HG02884 (cell line): ENCODE measurements around the gene PCDHGB6.
A peak's percentile ranks its signal among the peaks of the same experiment; 100 is the strongest.
"Not testable (repeated sequence)": the region's sequence is repeated elsewhere in the genome, so short reads cannot be mapped to it uniquely, and the experiment has no call there.

Experiments used
- ATAC-seq: cut with Tn5 transposase; IDR thresholded peaks from one replicate; pipeline ENCODE4 v1.9.1; 2021; ENCODE audit warnings: mild to moderate bottlenecking, moderate library complexity; ENCODE audit not compliant: unreplicated experiment

Gene PCDHGB6

DNA sequence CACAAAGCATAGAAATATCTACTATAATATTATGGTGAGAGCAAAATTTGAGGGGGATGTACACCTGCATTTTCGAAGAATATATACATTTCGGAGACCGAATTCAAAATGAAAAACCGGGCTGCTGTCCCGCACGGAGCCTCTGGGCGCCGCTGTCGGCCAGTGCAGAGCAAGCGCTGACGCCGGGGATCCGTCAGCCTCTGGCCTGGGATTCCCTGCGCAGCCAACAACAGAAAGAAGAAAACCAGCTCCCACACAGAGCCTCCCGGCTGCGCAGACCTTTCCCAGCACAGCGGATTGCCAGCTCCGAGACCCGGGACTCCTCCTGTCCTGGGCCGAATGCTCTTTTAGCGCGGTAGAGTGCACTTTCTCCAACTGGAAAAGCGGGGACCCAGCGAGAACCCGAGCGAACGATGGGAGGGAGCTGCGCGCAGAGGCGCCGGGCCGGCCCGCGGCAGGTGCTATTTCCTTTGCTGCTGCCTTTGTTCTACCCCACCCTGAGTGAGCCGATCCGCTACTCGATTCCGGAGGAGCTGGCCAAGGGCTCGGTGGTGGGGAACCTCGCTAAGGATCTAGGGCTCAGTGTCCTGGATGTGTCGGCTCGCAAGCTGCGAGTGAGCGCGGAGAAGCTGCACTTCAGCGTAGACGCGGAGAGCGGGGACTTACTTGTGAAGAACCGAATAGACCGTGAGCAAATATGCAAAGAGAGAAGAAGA is at the start of gene PCDHGB6:
Gene PCDHGB6, plus strand, starts transcription at position 232 of the 716 bp plus-strand sequence. Its CDS starts 182 bp downstream, at position 414.
- ATAC-seq, result peak; percentile 68

DNA sequence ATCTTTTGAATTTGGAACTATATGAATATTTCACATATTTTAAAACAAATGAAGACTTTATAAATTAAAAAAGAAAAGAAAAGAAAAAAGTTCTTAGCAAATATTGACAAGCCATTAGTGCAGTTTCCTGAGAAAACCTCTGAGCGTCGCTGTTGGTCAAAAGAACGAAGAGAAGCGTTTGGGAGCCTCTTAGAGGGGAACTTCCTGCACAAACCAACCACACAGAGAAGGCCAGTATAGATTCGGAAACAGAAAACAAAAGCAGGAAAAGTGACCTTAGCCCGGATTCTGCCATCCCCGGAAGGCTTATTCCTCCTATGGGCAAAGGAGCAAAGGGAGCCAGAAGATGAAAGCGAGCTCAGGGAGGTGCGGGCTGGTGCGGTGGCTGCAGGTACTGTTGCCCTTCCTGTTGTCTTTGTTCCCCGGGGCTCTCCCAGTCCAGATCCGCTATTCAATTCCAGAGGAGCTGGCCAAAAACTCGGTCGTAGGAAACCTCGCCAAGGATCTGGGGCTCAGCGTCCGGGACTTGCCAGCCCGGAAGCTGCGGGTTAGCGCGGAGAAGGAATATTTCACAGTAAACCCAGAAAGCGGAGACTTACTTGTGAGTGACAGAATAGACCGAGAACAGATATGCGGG is 47.9 kb upstream of the PCDHGB6 start, which contains the start of gene PCDHGB2:
Gene PCDHGB2, plus strand, starts transcription at position 205 of the 637 bp plus-strand sequence. Its CDS starts 142 bp downstream, at position 347.
- no peak for ATAC-seq

DNA sequence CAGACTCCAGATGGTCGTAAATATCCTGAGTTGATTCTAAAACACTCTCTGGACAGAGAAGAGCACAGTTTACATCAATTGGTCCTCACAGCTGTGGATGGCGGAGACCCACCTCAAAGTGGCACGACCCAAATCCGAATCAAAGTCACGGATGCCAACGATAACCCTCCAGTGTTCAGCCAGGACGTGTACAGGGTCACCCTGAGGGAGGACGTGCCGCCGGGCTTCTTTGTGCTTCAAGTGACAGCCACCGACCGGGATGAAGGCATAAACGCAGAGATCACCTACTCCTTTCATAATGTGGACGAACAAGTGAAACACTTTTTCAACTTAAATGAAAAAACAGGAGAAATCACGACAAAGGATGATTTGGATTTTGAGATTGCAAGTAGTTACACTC is 47.1 kb upstream of the PCDHGB6 start:
- no peak for ATAC-seq

DNA sequence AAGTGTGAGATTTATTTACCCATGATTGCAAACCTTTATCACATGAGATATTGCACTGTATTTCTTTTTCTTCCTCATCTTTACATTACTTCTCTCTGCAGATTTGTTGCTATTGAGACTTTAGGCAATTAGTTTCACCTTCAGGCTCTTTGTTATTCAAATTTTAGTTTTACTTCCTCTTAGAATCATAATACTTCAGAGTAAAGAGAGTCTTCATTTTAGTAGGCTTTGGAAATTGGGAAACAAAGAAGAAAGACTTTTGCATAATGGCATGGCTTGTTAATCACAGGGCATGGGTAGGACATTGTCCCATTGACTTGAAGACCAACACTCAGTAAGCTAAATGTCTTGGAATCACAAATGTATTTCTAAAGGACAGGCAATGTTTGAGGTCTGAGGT is 45.1 kb upstream of the PCDHGB6 start:
- no peak for ATAC-seq

DNA sequence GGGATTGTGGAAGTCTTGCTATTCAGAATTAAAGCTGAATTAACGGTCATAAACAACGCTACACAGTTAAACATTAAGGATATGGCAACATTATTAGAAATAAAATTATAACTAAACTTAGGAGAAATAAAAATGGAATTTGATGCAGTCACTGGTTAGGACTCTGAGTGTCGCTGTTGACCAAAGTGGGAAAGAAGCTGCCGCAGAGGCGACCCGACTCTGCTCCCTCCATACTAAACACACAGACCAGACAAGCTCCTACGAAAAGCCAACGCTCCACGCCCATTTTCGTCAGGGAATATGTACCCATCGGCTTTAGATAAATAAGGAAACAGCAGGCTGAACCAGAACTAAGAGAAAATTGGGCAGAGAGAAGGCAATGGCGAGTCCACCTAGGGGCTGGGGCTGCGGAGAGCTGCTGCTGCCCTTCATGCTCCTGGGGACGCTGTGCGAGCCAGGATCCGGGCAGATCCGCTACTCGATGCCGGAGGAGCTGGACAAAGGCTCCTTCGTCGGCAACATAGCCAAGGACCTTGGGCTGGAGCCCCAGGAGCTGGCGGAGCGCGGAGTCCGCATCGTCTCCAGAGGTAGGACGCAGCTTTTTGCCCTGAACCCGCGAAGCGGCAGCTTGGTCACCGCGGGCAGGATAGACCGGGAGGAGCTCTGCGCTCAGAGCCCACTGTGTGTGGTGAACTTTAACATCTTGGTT is 43.7 kb upstream of the PCDHGB6 start, which contains the start of gene PCDHGA5:
Gene PCDHGA5, plus strand, starts transcription at position 211 of the 709 bp plus-strand sequence. Its CDS starts 169 bp downstream, at position 380.
- no peak for ATAC-seq

DNA sequence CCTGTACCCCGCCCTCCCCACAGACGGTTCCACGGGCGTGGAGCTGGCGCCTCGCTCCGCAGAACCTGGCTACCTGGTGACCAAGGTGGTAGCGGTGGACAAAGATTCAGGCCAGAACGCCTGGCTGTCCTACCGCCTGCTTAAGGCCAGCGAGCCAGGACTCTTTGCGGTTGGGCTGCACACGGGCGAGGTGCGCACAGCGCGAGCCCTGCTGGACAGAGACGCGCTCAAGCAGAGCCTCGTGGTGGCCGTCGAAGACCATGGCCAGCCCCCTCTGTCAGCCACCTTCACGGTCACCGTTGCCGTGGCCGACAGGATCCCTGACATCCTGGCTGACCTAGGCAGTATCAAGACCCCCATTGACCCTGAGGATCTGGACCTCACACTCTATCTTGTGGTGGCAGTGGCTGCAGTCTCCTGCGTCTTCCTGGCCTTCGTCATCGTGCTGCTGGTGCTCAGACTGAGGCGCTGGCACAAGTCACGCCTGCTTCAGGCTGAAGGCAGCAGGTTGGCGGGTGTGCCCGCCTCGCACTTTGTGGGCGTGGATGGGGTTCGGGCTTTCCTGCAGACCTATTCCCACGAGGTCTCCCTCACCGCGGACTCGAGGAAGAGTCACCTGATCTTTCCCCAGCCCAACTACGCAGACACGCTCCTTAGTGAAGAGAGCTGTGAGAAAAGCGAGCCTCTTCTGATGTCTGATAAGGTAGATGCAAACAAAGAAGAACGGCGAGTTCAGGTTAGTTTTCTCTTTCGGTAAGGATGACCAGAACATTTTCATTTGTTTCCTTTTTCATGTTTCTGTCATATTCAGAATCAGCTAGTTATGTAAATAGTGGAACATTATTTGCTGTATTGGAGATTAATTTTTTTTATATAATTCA is 41.6 kb upstream of the PCDHGB6 start:
- no peak for ATAC-seq

DNA sequence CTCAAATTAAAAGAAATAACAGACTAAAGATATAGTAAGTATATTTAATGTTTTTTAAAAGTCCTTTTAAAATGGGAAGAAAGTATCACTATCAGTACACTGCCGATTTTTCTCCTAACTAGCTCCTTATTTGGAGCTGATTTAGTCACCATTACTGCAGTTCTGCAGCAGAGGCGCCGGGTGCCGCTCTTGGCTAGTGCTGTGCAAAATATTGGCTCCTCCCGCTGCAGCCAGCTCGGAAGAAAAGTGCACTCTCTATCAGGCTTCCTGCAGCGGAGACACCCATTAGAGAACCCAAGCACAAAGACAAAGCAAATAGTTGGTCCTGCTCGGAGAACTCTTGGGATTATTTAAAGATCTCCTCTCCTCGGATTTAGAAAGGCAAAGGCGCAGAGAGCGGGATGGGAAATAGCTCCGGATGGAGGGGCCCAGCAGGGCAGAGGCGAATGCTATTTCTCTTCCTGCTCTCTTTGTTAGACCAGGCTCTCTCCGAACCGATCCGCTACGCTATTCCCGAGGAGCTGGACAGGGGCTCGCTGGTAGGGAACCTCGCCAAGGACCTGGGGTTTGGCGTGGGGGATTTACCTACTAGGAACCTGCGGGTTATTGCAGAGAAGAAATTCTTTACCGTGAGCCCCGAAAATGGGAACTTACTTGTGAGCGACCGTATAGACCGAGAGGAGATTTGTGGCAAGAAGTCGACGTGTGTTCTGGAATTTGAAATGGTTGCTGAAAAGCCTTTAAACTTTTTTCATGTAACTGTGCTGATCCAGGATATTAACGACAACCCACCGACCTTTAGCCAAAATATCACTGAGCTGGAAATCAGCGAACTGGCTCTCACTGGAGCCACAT is 37.6 kb upstream of the PCDHGB6 start, which contains the start of gene PCDHGB3:
Gene PCDHGB3, plus strand, starts transcription at position 249 of the 855 bp plus-strand sequence. Its CDS starts 153 bp downstream, at position 402.
- peak; percentile 98 for ATAC-seq

DNA sequence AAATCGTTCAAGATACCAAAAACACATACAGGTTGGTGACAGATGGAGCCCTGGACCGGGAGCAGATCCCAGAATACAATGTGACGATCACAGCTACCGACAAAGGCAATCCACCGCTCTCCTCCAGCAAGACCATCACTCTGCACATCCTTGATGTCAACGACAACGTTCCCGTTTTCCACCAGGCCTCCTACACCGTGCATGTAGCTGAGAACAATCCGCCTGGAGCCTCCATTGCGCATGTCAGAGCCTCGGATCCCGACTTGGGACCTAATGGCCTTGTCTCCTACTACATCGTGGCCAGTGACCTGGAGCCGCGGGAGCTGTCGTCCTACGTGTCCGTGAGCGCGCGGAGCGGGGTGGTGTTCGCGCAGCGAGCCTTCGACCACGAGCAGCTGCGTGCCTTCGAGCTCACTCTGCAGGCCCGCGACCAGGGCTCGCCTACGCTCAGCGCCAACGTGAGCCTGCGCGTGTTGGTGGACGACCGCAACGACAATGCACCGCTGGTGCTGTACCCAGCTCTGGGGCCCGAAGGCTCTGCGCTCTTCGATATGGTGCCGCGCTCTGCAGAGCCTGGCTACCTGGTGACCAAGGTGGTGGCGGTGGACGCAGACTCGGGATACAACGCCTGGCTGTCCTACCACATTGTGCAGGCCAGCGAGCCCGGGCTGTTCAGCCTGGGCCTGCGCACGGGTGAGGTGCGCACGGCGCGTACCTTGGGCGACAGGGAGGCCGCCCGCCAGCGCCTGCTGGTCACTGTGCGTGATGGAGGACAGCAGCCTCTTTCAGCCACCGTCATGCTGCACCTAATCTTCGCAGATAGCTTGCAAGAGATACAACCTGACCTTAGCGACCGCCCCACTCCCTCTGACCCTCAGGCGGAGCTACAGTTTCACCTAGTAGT is 36.0 kb upstream of the PCDHGB6 start:
- ATAC-seq, result no peak

DNA sequence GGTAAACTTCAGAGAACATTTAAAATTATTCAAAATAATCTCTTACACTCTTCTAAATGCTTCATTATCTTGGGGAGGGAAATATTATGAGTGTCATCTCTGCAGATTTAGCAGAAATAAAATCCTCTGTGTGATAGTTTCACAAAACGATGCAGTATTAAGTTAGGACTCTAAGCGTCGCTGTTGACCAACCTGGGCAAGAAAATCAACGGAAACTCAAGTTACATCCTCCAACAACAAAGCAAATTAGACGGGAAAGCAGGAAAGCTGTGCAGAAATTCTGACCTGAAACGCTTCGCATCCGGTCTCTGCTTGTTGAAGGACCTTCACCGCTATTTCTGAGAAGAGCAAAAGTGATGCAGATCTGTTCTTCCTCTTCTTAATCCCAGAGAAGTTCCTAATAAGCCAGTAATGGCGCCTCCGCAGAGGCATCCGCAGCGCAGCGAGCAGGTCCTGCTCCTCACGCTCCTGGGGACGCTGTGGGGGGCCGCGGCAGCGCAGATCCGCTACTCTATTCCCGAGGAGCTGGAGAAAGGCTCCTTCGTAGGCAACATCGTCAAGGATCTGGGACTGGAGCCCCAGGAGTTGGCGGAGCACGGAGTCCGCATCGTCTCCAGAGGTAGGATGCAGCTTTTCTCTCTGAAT is 34.0 kb upstream of the PCDHGB6 start, which contains the start of gene PCDHGA6:
Gene PCDHGA6, plus strand, starts transcription at position 219 of the 645 bp plus-strand sequence. Its CDS starts 193 bp downstream, at position 412.
- no peak for ATAC-seq

DNA sequence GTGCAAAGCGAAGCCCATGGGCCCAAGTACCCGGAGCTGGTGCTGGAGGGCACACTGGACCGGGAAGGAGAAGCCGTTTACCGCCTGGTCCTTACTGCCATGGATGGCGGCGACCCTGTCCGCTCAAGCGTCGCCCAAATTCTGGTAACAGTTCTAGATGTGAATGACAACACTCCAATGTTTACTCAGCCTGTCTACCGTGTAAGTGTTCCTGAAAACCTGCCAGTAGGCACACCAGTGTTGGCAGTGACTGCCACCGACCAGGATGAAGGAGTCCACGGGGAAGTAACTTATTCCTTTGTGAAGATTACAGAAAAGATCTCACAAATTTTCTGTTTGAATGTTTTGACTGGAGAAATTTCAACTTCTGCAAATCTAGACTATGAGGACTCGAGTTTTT is 33.2 kb upstream of the PCDHGB6 start:
- no peak for ATAC-seq

DNA sequence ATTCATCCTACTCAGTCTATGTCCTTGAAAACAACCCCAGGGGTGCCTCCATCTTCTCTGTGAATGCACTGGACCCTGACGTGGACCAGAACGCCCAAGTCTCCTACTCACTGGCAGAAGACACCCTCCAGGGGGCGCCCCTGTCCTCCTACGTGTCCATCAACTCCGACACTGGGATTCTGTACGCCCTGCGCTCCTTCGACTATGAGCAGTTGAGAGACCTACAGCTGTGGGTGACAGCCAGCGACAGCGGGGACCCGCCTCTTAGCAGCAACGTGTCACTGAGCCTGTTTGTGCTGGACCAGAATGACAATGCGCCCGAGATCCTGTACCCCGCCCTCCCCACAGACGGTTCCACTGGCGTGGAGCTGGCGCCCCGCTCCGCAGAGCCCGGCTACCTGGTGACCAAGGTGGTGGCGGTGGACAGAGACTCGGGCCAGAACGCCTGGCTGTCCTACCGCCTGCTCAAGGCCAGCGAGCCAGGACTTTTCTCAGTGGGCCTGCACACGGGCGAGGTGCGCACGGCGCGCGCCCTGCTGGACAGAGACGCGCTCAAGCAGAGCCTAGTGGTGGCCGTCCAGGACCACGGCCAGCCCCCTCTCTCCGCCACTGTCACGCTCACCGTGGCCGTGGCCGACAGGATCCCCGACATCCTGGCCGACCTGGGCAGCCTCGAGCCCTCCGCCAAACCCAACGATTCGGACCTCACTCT is 32.2 kb upstream of the PCDHGB6 start:
- not testable (repeated sequence) for ATAC-seq

DNA sequence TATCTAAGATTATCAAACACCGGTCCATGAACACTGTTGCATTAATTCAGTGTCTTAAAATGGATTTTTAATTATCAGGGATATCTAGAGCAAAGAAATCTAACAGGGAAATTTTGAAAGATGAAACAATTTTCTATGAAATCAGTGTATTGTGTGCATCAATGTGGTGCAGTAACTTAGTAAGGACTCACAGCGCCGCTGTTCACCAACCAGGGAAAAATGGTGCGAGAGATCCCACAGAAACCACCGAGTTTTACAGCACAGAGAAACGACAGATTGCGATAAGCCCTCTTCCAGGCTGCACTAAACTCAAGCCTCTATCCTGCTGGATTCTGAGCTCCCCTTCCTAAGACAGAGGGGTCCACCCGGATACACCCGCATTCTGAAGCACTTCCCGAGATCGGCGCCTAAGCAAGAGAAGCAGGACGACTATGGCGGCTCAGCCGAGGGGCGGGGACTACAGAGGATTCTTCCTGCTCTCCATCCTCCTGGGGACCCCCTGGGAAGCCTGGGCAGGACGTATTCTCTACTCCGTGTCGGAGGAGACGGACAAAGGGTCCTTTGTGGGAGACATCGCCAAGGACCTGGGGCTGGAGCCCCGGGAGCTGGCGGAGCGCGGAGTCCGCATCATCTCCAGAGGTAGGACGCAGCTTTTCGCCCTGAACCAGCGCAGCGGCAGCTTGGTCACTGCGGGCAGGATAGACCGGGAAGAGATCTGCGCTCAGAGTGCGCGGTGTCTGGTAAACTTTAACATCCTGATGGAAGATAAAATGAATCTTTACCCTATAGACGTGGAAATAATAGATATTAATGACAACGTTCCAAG is 25.1 kb upstream of the PCDHGB6 start, which contains the start of gene PCDHGA7:
Gene PCDHGA7, plus strand, starts transcription at position 274 of the 826 bp plus-strand sequence. Its CDS starts 158 bp downstream, at position 432.
- ATAC-seq, result no peak

DNA sequence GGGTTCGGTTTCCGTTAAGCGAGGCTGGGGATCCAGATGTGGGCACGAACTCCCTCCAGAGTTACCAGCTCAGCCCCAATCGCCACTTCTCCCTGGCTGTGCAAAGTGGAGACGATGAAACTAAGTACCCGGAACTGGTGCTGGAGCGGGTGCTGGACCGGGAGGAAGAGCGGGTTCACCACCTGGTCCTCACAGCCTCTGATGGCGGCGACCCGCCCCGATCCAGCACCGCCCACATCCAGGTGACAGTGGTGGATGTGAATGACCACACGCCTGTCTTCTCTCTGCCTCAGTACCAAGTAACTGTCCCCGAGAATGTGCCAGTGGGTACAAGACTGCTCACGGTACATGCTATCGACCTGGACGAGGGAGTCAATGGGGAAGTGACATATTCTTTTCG is 24.5 kb upstream of the PCDHGB6 start:
- no peak for ATAC-seq

DNA sequence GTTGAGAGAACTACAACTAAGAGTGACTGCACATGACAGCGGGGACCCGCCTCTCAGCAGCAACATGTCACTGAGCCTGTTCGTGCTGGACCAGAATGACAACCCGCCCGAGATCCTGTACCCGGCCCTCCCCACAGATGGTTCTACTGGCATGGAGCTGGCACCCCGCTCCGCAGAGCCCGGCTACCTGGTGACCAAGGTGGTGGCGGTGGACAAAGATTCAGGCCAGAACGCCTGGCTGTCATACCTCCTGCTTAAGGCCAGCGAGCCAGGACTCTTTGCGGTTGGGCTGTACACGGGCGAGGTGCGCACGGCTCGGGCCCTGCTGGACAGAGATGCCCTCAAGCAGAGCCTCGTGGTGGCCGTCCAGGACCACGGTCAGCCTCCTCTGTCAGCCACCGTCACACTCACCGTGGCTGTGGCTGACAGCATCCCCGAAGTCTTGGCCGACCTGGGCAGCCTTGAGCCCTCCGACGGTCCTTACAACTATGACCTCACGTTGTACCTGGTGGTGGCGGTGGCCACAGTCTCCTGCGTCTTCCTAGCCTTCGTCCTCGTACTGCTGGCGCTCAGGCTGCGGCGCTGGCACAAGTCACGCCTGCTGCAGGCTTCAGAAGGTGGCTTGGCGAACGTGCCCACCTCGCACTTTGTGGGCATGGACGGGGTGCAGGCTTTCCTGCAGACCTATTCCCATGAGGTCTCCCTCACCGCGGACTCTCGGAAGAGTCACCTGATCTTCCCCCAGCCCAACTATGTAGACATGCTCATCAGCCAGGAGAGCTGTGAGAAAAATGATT is 23.2 kb upstream of the PCDHGB6 start:
- ATAC-seq, result no peak

DNA sequence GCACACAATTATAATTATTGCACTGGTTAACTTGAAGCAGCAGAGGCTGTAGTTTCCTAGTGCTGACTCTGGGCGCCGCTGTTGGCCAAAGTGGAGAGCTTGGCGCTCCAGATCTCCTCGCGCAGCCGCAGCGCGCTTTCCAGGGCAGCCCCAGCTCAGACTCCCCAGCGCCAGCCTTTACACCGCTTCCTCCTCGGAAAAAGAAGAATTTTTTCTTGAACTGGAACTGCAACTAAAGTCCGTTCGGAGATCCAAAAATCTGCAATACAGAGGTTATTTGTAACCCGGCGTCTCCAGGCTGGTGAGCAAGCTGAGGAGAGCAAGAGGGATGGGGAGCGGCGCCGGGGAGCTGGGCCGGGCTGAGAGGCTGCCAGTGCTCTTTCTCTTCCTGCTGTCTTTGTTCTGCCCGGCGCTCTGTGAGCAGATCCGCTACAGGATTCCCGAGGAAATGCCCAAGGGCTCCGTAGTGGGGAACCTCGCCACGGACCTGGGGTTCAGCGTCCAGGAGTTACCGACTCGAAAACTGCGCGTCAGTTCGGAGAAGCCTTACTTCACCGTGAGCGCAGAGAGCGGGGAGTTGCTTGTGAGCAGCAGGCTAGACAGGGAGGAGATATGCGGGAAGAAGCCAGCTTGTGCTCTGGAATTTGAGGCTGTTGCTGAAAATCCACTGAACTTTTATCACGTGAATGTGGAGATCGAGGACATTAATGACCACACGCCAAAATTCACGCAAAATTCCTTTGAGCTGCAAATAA is 20.1 kb upstream of the PCDHGB6 start, which contains the start of gene PCDHGB4:
Gene PCDHGB4, plus strand, starts transcription at position 142 of the 755 bp plus-strand sequence. Its CDS starts 187 bp downstream, at position 329.
- ATAC-seq, result peak; percentile 95
